Measurements from ENCODE around the gene ZNF729. TPM values are rescaled to one million over a fixed set of nuclear protein-coding genes. Genes with fewer than 3 reads are reported as not detected.

The ZNF729 gene
- total and polyA plus RNA-seq, 2 of the 13 experiments (the other 11 are each of a cell fraction or from before 2014, with no cell fraction given): not detected

- peaks cover 91% of the 10 kb centered on the region for H3K9me3 ChIP-seq (ENCODE audit: low read length)
- intact Hi-C loops (cut with micrococcal nuclease; ENCODE audit: unreplicated experiment): no loop called here
- POLR2A ChIA-PET: no interaction called here
- in situ Hi-C loops (cut with HindIII; ENCODE audit: extremely low pct_ligation_motif_present, low pct_unique_long_range_greater_than_20kb): no loop called here
- H3K36me3 ChIP-seq (replicated peaks in 1 of 2; ENCODE audit: control insufficient read depth in 1 of 2, insufficient read depth in 2 of 2, low read length in 2 of 2): no peaks in the 10 kb centered on the region
- TF ChIP-seq EZH2 (conservative IDR thresholded peaks at IDR 0.05; ENCODE audit: low read depth, low read length) (no peak), ZNF460 (CRISPR knock-in tag; IDR thresholded peaks at IDR 0.05; ENCODE audit: borderline replicate concordance) (no peak), GABPA (IDR thresholded peaks at IDR 0.05; ENCODE audit: low read depth, low read length) (no peak), GABPA (CRISPR knock-in tag; IDR thresholded peaks at IDR 0.05; ENCODE audit: low read depth) (no peak), ZNF503 (CRISPR knock-in tag; IDR thresholded peaks at IDR 0.05) (no peak), IRX3 (CRISPR knock-in tag; IDR thresholded peaks at IDR 0.05; ENCODE audit: borderline replicate concordance, low read depth) (no peak), E2F1 (CRISPR knock-in tag; IDR thresholded peaks at IDR 0.05) (no peak), FOXA3 (CRISPR knock-in tag; IDR thresholded peaks at IDR 0.05) (no peak), HOXA5 (CRISPR knock-in tag; IDR thresholded peaks at IDR 0.05) (no peak), NFE2 (CRISPR knock-in tag; IDR thresholded peaks at IDR 0.05) (no peak), ZFP36 (IDR thresholded peaks at IDR 0.05; ENCODE audit: borderline replicate concordance, low read depth, low read length, partially characterized antibody) (no peak)
- no peaks in the 10 kb centered on the region for H3K27me3 ChIP-seq (ENCODE audit: control insufficient read depth in 1 of 2, insufficient read depth in 2 of 2, low read length in 2 of 2)
- H3K4me3 ChIP-seq (replicated peaks in 1 of 3; ENCODE audit: insufficient read depth in 1 of 3, low read depth in 2 of 3, low read length in 3 of 3): no peak overlapping the region
- H3K4me2 ChIP-seq (ENCODE audit: low read depth, low read length): no peak overlapping the region
- BruUV-seq (replicated peaks): no TSS peak
- H3K9ac ChIP-seq (ENCODE audit: insufficient read depth, low read depth, low read length): no peak overlapping the region
- no peaks in the 10 kb centered on the region for H3K79me2 ChIP-seq (ENCODE audit: insufficient read depth, low read length)
- H3K27ac ChIP-seq (ENCODE audit: extremely low read length, insufficient read depth, low read length): no peak overlapping the region
- no peaks in the 10 kb centered on the region for H4K20me1 ChIP-seq (ENCODE audit: insufficient read depth, low read length)
- CTCF ChIA-PET (ENCODE audit: low intra/inter-chr PET ratio, low total read pairs): no interaction called here
- no peak for DNase-seq (ENCODE audit: low spot score)
- no peak overlapping the region for H2AFZ ChIP-seq (ENCODE audit: low read length)
- 0% methylated on average over 2 of the region's 2 CpGs for WGBS (ENCODE audit: low lambda C conversion rate)
- no peaks in the 10 kb centered on the region for H3K4me1 ChIP-seq (ENCODE audit: insufficient read depth, low read length)
- ATAC-seq: no peak
- FAIRE-seq: no peak
These were observed 28.9 kb upstream of the ZNF729 start for GRCh38 chr19:22257381-22257780.

Data from HepG2 (cell line).